ENCODE data around the gene CDH4. TPM values are rescaled to one million over a fixed set of nuclear protein-coding genes. Genes with fewer than 3 reads are reported as not detected.
A peak's percentile ranks its signal among the peaks of the same experiment; 100 is the strongest.

CDH4 gene
- total RNA-seq, 1 donor from 2014 or later, result 3.2 TPM

- Mint-ChIP-seq H3K4me1 (ENCODE audit: low read depth, unreplicated experiment) (peaks cover 6% of the 10 kb centered on the region), H3K27ac (ENCODE audit: unreplicated experiment) (no peak overlapping the region), H3K9me3 (ENCODE audit: unreplicated experiment) (no peaks in the 10 kb centered on the region), H3K27me3 (ENCODE audit: low read depth, unreplicated experiment) (peaks cover 27% of the 10 kb centered on the region), H3K36me3 (ENCODE audit: low read depth, unreplicated experiment) (peaks cover 5% of the 10 kb centered on the region), H3K4me3 (ENCODE audit: unreplicated experiment) (no peak overlapping the region)
- Histone ChIP-seq H2AFZ (ENCODE audit: low read depth, low read length) (no peak overlapping the region), H3K4me3 (ENCODE audit: insufficient read depth, low read depth, low read length) (peak overlapping the region; percentile 14), H3K4me2 (ENCODE audit: low read length) (peak overlapping the region; percentile 94), H3K4me1 (ENCODE audit: insufficient read depth, low read length) (peaks cover 38% of the 10 kb centered on the region), H4K20me1 (ENCODE audit: insufficient read depth, low read length) (peaks cover under 1% of the 10 kb centered on the region), H3K79me2 (ENCODE audit: insufficient read depth, low read length) (peaks cover 25% of the 10 kb centered on the region), H3K27ac (ENCODE audit: low read depth, low read length) (peak overlapping the region; percentile 69), H3K36me3 (ENCODE audit: insufficient read depth, low read length) (no peaks in the 10 kb centered on the region), H3K9ac (ENCODE audit: low read length) (peak overlapping the region; percentile 80), H3K9me3 (ENCODE audit: insufficient read depth, low read depth, low read length) (no peaks in the 10 kb centered on the region), H3K27me3 (ENCODE audit: insufficient read depth, low read length) (peaks cover 8% of the 10 kb centered on the region)
- TF ChIP-seq EZH2 (IDR thresholded peaks at IDR 0.05; ENCODE audit: insufficient read depth, low read length) (no peak), CTCF (IDR thresholded peaks at IDR 0.05; ENCODE audit: insufficient read depth, low read depth, low read length) (no peak)
- DNase-seq (ENCODE audit: low read depth) (peak; percentile 72), FAIRE-seq (no peak)
Observed at GRCh38 chr20:61254881-61255626, 3.0 kb downstream of the CDH4 start.

- H3K27me3 ChIP-seq (ENCODE audit: insufficient read depth, low read length), result no peaks in the 10 kb centered on the region
- peaks cover 11% of the 10 kb centered on the region for H4K20me1 ChIP-seq (ENCODE audit: insufficient read depth, low read length)
- peaks cover 17% of the 10 kb centered on the region for H3K27me3 Mint-ChIP-seq (ENCODE audit: low read depth, unreplicated experiment)
- H3K27ac ChIP-seq (ENCODE audit: low read depth, low read length), result no peak overlapping the region
- no peak overlapping the region for H3K4me2 ChIP-seq (ENCODE audit: low read length)
- no peak overlapping the region for H2AFZ ChIP-seq (ENCODE audit: low read depth, low read length)
- no peaks in the 10 kb centered on the region for H3K9me3 ChIP-seq (ENCODE audit: insufficient read depth, low read depth, low read length)
- no peak overlapping the region for H3K4me3 ChIP-seq (ENCODE audit: insufficient read depth, low read depth, low read length)
- no peaks in the 10 kb centered on the region for H3K36me3 ChIP-seq (ENCODE audit: insufficient read depth, low read length)
- H3K9ac ChIP-seq (ENCODE audit: low read length), result no peak overlapping the region
- H3K4me3 Mint-ChIP-seq (ENCODE audit: unreplicated experiment), result no peak overlapping the region
- H3K79me2 ChIP-seq (ENCODE audit: insufficient read depth, low read length), result peaks cover 31% of the 10 kb centered on the region
- no peak for FAIRE-seq
- H3K4me1 ChIP-seq (ENCODE audit: insufficient read depth, low read length), result peaks cover 38% of the 10 kb centered on the region
- H3K27ac Mint-ChIP-seq (ENCODE audit: unreplicated experiment), result no peak overlapping the region
- peaks cover 5% of the 10 kb centered on the region for H3K36me3 Mint-ChIP-seq (ENCODE audit: low read depth, unreplicated experiment)
- no peaks in the 10 kb centered on the region for H3K9me3 Mint-ChIP-seq (ENCODE audit: unreplicated experiment)
- no peak for DNase-seq (ENCODE audit: low read depth)
- TF ChIP-seq CTCF (IDR thresholded peaks at IDR 0.05; ENCODE audit: insufficient read depth, low read depth, low read length), result no peak
- H3K4me1 Mint-ChIP-seq (ENCODE audit: low read depth, unreplicated experiment), result peaks cover 6% of the 10 kb centered on the region
Observed at GRCh38 chr20:61256365-61256764, 4.3 kb downstream of the CDH4 start.

GRCh38 chr20:61256824-61257223 is 4.8 kb downstream of the CDH4 start:
- Mint-ChIP-seq H3K27me3 (ENCODE audit: low read depth, unreplicated experiment) (peaks cover 18% of the 10 kb centered on the region), H3K9me3 (ENCODE audit: unreplicated experiment) (no peaks in the 10 kb centered on the region), H3K36me3 (ENCODE audit: low read depth, unreplicated experiment) (peaks cover 5% of the 10 kb centered on the region), H3K4me1 (ENCODE audit: low read depth, unreplicated experiment) (peaks cover 6% of the 10 kb centered on the region), H3K4me3 (ENCODE audit: unreplicated experiment) (no peak overlapping the region), H3K27ac (ENCODE audit: unreplicated experiment) (no peak overlapping the region)
- H3K4me3 ChIP-seq (ENCODE audit: insufficient read depth, low read depth, low read length), result no peak overlapping the region
- H3K36me3 ChIP-seq (ENCODE audit: insufficient read depth, low read length), result no peaks in the 10 kb centered on the region
- H3K4me1 ChIP-seq (ENCODE audit: insufficient read depth, low read length), result peaks cover 35% of the 10 kb centered on the region
- TF ChIP-seq CTCF (IDR thresholded peaks at IDR 0.05; ENCODE audit: insufficient read depth, low read depth, low read length) (no peak), EZH2 (IDR thresholded peaks at IDR 0.05; ENCODE audit: insufficient read depth, low read length) (no peak)
- H4K20me1 ChIP-seq (ENCODE audit: insufficient read depth, low read length), result peaks cover 11% of the 10 kb centered on the region
- H3K9ac ChIP-seq (ENCODE audit: low read length), result no peak overlapping the region
- H3K27ac ChIP-seq (ENCODE audit: low read depth, low read length), result no peak overlapping the region
- no peak overlapping the region for H2AFZ ChIP-seq (ENCODE audit: low read depth, low read length)
- FAIRE-seq, result no peak
- H3K4me2 ChIP-seq (ENCODE audit: low read length), result no peak overlapping the region
- H3K79me2 ChIP-seq (ENCODE audit: insufficient read depth, low read length), result peaks cover 31% of the 10 kb centered on the region
- DNase-seq (ENCODE audit: low read depth), result no peak
- H3K9me3 ChIP-seq (ENCODE audit: insufficient read depth, low read depth, low read length), result no peaks in the 10 kb centered on the region
- H3K27me3 ChIP-seq (ENCODE audit: insufficient read depth, low read length), result no peaks in the 10 kb centered on the region

Data from astrocyte (in vitro differentiated cells and primary cell).